ENCODE measurements around the gene CTNNA2.
"Not testable (repeated sequence)": the region's sequence is repeated elsewhere in the genome, so short reads cannot be mapped to it uniquely, and the experiment has no call there.

Gene CTNNA2

DNA sequence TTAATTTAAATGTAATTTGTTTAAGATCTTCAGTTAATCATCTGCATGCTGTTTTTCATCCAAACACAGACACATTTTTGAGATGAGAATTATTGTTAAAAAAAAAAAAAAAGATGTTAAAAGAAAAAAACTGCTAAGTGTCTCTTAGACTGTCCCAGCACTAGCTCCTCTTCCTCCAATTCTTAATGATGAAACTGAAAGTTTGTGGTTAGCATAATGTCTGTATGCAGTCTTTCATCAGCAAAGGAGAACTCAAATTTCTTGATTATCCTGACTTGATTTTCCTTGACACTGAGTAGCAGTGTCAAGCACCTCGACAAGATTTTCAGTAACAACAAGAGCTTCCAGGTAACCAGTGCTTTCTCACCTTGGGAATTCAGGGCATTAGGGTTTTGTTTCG lies 517.3 kb downstream of the CTNNA2 start:
- DNase-seq (ENCODE audit: low spot score) = no peak

DNA sequence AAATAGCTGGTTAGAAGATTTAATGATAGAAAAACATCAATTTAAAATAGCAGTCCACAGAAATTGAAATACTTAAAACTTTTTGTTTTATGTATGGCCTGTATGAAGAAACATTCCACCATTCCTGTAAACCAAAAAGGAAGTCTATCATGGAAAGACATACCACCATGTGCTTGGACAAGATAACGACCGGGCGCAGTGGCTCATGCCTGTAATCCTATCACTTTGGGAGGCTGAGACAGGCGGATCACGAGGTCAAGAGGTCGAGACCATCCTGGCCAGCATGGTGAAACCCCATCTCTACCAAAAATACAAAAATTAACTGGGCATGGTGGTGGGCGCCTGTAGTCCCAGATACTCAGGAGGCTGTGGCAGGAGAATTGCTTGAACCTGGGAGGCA lies 519.8 kb downstream of the CTNNA2 start:
- not testable (repeated sequence) for DNase-seq (ENCODE audit: low spot score)

DNA sequence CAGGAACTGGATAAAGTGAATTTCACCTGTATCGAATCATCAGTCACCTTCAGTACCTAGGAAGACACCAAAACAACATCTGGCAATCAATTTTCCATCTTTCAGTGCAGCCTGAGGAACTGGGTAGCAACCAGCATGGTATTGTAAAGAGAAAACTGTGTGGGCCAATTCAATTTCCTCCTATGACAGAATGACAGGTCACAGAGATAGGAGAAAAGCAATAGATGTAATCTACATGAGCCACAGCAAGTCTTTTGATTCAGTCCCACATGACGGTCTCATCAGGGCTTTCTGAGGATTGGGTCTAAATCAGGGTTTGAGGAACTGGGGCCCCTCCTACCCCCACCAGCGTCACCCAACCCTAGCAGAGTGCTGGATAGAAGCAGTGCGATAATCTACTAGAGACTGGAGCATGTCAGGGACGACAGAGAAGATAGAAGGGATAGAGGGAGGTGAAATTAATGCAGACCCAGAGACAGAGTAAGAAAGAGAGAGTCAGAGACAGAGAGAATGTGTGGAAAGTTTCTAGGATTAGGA lies 523.0 kb downstream of the CTNNA2 start:
- DNase-seq (ENCODE audit: low spot score) = no peak

DNA sequence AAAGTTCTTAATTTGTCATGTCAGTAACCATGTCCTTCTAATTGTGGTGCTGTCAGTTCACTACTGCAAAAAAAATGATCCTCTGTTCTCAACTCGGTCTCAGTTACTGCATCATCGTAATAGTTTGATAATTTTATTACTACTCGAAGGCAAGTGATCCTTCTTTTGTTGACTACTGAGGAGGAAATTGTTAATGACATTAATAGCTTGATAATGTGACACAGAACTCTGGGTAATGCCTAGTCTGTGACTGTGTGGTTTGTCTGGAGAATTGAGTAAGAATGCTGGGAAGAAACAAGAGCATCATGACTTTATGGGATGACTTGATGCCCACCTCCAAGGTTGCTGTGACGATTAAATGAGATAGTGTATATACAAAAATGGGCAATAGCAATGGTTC lies 524.5 kb downstream of the CTNNA2 start:
- DNase-seq (ENCODE audit: low spot score) = no peak

DNA sequence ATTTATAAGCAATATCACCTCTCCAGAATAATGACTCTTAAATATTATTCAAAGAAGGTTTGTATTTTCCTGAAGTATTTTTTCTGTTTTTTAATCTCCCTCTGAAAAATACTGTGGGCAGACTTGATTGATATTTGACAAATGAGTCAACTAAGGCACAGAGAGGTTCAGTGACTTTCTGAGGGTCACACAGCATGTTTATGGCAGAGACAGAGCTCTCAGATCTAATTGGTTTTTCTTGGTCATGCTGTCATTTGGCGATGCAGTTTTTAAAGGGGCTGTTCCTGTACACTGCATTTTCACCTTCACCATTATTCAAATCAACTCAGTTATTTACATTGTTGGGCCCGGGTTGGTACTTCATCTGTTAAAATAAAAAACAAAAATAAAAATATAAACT lies 527.4 kb downstream of the CTNNA2 start:
- DNase-seq (ENCODE audit: low spot score) = no peak

DNA sequence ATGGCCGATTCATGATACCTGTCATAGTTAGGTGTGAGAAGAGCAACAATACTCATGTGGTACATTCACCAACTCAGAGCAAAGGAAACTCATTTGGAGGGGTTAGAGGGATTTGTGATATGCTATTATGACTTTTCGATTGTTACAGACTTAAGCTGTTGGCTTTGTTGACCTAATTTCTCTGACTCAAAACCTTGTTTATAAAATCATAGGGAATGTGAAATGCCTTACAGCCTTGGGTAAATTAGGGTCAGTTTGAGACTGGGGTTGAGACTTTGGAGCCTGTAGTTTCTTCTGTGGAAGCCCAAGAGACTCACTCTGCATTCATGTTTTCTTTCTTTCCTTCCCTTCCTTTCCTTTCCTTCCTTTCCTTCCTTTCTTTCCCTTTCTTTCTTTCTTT lies 529.8 kb downstream of the CTNNA2 start:
- DNase-seq (ENCODE audit: low spot score) = no peak

DNA sequence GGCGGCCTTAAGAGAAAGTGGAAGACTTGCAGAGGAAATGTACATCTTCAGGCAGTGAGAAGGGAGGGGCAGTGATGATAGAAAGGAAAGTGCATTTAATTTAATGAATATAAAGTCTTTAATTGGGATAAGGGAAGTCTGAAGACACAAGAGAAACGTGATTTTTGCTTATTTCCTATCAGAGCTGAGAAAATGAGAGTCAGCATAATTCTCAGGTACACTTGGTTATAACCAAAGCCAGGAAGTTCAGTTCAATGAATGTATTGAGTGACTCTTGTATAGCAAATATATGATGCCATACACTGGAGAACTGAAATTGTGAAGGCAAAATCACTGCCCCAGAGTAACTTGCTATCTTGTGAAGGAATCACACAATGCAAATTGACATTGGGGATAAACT lies 535.4 kb downstream of the CTNNA2 start:
- DNase-seq (ENCODE audit: low spot score) = no peak

DNA sequence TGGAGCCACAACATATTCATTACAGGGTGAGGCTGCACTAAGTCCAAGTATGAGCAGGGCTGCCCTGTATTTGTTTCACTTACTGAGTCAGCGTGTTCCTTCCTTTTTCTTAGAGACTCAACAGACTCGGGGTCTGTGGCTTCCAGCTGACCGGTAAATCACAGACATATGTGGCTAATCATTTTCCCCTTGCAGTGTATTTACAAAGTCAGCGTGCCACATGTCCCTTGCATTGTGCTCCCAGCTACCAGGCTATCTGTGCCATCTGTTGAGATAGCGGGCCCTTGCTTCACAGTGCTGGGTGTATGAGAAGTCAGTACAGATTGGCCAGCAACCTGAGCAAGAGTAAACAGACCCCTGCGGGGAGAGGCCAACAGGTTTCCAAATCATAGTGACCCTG lies 537.4 kb downstream of the CTNNA2 start:
- DNase-seq (ENCODE audit: low spot score) = no peak

DNA sequence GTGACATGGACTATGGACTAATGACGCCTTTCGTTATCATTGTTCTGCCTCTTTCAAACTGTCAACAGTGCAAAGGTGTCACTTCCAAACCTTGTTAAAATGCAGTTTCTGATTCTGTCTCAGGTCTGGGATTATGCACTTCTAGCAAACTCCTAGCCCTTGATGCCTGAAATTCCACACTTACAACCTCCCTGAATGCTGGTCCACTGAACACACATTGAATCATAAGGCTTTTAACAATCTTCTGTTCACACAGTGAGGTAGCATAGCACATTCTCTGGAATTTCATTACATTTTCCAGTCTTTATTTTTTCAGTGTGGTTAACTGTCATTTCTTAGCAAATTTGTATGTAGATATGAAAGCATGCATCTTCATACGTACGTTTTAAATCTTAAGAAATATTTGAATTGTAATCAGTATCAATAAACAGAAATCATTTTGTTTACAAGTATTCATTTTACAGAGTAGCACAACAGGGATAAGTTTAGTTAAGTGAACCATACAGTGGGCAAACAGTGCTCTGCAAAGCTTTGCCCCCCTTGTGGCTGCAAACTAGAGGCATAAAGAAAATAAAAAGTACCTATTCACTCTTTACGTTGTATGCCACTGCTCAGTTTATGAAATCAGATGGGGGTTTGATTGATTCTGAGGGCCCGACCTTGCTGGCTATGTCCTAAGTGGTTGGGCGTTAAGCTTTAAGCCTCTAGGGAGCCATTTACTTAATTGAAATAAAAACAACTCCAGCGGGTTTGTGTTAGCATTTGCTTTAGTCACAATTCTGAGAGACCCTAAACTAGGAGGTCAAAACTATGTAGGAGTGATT lies 540.9 kb downstream of the CTNNA2 start:
- no peak for DNase-seq (ENCODE audit: low spot score)

DNA sequence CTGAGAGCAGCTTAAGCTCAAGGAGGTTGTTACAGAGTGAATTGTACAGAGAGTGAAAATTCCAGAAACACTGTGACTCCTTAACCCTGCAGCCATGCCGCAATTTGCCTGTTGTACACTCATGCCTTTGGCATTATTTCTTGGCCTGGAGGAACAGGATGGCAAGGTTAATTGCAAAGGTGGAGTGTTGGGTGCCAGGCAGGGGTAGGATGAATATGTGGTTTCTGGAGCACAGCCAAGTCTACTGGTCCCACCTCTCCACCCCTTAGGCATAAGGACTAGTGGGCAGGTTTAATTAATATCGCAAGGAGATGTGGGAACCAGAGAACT lies 541.5 kb downstream of the CTNNA2 start:
- DNase-seq (ENCODE audit: low spot score) = no peak

DNA sequence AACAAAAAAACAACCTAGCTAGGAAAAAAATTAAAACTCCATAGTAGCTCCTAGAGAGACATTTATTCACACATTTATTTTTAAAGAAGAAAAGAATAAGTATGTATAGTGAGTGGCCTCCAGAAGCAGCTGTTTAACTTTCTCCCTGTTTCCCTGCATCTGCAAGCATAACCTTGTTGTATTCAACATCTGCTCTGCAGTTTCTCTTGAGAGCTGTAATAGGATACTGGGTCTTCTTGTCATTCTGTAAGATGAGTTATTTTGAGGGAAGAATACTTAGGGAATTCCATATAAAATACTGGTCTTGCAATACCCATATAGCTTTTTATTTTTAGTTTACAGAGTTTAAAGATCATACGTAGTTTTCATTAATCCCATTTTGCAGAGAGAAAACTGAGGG lies 545.1 kb downstream of the CTNNA2 start:
- no peak for DNase-seq (ENCODE audit: low spot score)

DNA sequence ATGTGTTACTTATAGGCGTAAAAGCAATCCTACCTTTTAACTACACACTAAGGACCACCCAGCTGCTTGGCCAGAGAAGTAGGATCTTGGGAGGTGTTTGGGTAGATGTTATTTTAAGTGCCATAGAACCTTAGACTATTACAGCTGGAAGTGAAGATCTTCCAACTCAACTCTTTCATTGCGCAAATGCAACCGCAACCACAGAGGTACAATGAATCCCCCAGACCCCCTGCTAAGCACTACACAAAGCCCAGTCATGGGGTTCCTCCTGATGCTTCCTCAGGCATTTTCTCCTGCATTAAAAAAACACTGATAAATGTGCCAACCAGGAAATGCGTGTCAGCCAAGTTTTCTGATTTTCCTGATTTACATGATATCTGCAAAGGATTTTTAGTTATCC lies 545.7 kb downstream of the CTNNA2 start:
- no peak for DNase-seq (ENCODE audit: low spot score)

DNA sequence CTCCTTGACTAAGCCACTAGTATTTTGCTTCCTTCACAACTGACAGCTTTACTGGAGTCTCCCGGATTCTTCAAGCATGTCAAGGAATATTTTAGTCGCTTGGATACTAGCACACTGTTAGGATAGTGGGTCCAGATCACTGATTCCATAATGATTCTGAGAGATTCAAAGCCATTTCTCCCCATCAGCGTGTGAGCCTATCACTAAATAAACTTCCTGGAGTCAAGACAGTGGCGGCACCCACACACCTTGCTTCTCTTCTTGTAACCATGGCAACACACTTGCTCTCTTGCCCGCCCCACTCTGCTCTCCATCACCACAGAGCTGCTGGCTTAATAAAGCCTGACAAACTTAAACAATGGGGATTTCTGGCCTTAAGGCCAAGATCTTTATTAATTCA lies 546.6 kb downstream of the CTNNA2 start:
- no peak for DNase-seq (ENCODE audit: low spot score)

DNA sequence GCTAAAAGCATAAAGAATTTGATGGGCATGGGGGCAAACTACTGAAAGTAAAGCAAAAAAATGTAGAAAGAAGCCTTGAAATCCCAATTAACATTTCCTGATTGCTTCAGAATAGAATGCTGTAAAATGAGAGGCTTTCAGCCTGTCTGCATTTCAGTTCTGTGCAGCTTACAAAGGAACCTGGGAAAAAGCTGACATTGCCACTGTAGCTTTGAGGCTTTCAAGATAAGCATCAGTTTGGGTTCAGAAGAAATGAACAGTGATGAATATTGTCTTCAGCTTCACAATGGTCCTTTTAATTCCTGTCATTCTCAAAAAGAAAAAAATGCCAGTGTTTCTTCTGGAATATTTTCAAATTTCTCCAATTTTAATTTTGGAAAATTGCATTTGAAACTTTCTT lies 549.0 kb downstream of the CTNNA2 start:
- no peak for DNase-seq (ENCODE audit: low spot score)

DNA sequence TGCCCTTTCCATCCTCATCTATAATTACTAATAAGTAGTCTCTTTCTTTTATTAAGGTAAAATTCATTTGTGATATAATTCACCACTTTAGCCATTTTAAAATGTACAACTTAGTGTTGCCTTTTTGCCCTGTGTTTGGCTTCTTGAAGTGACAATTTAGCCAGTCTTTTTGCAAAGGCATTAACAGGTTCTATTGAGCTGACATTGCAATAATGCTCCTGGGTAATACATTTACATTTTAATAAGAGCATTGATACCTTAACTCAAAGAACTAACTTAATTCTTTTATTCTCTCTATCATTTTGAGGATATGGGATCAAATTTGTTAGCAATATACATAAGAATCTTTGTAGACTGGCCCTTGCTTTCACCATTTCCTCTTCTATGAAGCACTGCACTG lies 549.4 kb downstream of the CTNNA2 start:
- DNase-seq (ENCODE audit: low spot score) = no peak

DNA sequence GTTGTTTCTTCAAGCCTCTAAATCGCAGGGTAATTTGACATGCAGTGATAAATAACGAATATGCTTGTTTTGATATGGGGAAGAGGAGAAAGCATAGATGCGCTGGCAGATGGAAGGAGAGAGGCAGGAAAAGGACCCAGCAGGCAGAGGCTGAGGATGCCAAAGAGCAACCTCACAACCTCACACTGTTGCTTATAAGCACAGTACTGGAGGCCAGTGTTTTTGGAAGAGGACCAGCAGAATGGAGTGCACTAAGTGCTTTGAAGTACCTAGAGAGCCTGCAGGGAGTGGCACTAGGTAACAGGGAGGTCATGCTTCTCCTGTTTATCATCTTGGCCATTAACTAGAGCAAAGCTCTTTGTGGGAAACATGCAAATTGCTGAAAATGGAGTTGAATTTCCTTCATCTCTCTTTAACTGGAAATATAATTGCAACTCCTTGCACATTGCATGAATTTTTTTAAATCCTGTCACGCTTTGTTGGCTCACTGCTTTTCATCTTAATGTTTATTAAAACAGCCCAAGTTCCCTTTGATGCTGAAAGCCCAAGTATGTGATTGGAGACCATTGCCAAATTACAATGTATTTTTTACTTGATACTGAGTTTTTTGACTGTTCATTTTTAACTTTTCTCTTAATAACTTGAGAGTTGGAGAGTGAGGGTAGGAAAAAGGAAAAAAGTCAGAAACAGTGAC lies 555.3 kb downstream of the CTNNA2 start:
- no peak for DNase-seq (ENCODE audit: low spot score)

DNA sequence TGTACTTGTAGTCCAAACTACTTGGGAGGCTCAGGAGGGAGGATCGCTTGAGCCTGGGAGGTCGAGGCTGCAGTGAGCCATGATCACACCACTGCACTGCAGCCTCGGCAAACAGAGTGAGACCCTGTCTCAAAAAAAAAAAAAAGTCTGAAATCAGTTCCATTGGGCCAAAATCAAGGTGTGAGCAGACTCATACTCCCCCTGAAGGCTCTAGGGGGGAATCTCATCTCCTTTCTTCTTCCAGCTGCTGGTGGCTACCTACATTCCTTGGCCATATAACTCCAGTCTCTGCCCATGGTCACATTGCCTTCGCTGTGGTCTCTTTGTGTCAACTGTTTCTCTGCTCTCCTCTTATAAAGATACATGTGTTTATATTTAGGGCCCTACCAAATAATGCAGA lies 557.7 kb downstream of the CTNNA2 start:
- DNase-seq (ENCODE audit: low spot score) = no peak

DNA sequence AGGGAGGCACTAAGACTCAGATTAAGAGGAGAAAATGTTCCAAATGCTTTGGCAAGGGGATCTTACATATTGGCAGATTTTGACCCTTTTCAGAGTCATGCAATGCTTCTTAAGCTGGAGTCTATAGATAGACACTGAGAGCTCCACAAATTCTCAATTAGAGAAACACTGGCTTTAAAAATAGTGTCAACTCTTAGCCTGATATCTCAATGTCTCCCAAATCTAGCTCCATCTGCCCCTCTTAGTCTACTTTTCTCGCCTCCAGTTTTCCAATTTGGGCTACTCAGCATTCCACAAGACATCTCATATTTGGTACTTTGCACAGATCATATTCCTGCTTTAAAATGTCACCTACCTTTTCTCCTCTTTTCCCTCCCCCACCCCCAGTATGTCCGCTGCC lies 559.1 kb downstream of the CTNNA2 start:
- DNase-seq (ENCODE audit: low spot score) = no peak

DNA sequence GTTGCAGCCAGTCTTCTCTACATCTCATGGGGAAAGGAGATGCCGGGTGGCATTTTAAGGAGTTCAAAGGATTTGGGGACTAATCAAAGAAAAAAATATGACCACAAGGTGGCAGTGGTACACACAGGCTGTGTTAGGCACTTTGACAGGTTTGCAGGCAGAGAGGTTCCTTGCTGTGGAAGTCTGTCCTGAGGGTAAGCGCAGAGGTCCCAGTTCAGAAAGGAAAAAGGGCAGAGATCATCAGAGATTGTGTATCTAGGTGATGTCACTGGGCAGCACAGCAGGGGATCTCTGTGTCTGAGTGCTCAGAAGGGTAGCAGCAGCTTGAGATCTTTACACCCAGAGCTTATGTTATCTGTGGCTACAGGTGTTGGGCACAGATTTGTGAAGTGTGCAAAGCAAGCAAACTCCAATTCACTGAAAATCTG lies 560.3 kb downstream of the CTNNA2 start:
- DNase-seq (ENCODE audit: low spot score) = peak; percentile 4

DNA sequence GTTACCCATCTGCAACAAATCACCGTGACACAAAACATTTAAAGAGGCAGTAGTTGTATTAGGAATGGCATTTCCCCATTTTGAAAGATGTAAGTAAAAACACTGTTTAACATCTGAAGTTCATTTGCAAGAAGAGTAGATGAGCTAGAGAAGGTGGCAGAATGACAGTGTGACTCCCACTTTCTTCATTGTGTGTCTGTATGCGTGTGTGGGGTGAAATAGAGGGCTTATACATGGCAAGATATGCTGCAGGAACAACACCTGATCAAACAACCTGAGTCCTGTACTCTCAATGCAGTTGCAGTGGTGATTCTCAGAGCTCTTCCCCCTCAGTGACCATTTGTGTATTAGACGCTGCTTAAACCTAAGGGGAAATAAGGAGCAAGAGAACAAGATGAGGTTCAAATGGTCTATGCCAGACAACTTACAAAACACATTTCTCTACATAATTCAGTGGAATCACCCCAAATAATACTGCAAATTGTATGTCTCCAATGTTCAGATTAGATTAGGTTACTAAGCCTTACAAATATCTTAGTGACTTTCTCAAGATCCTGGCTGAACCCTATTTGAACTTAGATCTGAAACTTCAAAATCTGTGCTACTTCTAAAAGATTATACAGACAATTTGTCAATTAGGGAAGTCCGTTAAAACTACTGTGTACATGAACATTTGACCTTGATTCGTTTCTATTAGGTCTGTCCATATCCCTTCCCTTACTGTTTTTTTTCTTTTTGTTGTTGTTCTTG lies 561.6 kb downstream of the CTNNA2 start:
- no peak for DNase-seq (ENCODE audit: low spot score)

DNA sequence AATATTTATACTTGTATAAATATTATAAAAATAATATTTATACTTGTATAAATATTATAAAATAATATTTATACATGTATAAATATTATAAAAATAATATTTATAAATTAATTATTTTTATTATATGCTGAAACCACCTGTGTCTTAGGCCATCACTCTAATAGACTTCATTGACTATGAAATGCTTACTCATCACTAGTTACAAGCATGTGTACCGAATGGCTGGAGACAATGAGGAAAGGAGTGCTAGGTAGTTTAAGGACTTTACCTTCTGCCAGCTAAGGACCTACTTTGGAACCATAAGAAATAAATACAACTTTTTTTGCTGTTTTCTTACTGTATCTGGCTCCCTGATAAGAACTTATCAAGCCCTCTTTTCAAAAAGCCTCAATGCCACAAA lies 562.9 kb downstream of the CTNNA2 start:
- no peak for DNase-seq (ENCODE audit: low spot score)

DNA sequence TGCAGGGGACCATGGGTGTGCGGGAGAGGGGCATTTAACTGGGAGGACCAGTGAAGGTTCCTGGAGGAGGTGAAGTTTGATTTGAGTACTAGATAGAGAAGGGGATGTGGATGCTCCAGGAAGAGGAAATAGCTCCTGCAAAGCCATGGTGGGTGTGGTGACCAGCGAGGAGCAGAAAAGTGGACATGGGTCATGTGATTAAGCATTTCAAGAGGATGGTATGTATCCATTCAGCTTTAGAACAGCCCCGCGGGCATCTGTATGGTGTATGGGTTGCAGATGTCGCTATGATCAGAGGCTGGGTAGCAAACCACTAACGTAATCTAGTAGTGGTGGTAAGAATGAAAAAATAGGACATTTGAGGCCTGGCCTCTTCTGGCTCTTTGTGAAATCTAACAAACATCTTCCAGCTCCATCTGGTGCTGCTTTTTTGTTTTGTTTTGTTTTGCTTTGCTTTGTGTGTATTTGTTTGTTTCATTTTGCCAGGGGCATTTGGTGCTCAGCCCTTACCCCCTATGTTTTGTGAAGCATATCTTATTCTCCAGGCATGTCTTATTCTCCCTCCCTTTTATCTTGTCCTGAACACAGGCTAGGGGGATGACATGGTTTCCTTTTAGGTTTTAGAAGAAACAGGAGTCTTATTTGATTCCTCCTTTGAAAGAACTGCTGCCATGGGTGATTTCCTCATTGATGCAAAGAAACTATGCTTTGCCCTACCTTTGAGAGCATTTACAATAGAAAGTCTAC lies 565.6 kb downstream of the CTNNA2 start:
- DNase-seq (ENCODE audit: low spot score) = no peak
